Measurements from ENCODE around the gene ABCC1.
"Not testable (repeated sequence)": the region's sequence is repeated elsewhere in the genome, so short reads cannot be mapped to it uniquely, and the experiment has no call there.

GRCh38 chr16:16161840-16162239 is 212.4 kb downstream of the ABCC1 start:
- TF ChIP-seq, protein P1, sequence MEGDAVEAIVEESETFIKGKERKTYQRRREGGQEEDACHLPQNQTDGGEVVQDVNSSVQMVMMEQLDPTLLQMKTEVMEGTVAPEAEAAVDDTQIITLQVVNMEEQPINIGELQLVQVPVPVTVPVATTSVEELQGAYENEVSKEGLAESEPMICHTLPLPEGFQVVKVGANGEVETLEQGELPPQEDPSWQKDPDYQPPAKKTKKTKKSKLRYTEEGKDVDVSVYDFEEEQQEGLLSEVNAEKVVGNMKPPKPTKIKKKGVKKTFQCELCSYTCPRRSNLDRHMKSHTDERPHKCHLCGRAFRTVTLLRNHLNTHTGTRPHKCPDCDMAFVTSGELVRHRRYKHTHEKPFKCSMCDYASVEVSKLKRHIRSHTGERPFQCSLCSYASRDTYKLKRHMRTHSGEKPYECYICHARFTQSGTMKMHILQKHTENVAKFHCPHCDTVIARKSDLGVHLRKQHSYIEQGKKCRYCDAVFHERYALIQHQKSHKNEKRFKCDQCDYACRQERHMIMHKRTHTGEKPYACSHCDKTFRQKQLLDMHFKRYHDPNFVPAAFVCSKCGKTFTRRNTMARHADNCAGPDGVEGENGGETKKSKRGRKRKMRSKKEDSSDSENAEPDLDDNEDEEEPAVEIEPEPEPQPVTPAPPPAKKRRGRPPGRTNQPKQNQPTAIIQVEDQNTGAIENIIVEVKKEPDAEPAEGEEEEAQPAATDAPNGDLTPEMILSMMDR (IDR thresholded peaks at IDR 0.05; ENCODE audit: insufficient read depth, low read length, poor library complexity, severe bottlenecking): not testable (repeated sequence)
- not testable (repeated sequence) for TF ChIP-seq EZH2phosphoT487 (conservative IDR thresholded peaks at IDR 0.05; ENCODE audit: low read length)

Data from SU-DHL-6 (cell line).